Rectal smooth muscle tissue (tissue), 1 donor: ENCODE data around the gene ALDH5A1.

Experiments used
- H3K27ac ChIP-seq: one replicate; pipeline ENCODE4 v1.7.0; 2013; ENCODE audit warnings: low read depth, low read length, inconsistent platforms
- H3K27me3 ChIP-seq: one replicate; pipeline ENCODE4 v1.7.0; 2013; ENCODE audit warnings: low read length; ENCODE audit not compliant: control insufficient read depth, insufficient read depth
- H3K36me3 ChIP-seq: one replicate; pipeline ENCODE4 v1.7.0; 2013; ENCODE audit warnings: low read length; ENCODE audit not compliant: control insufficient read depth, insufficient read depth
- H3K4me1 ChIP-seq: one replicate; pipeline ENCODE4 v1.7.0; 2013; ENCODE audit warnings: low read length; ENCODE audit not compliant: control insufficient read depth, insufficient read depth
- H3K4me3 ChIP-seq: one replicate; pipeline ENCODE4 v1.7.0; 2013; ENCODE audit warnings: low read length
- H3K9ac ChIP-seq: one replicate; pipeline ENCODE4 v1.7.0; 2013; ENCODE audit warnings: low read length

ALDH5A1 gene

GRCh38 chr6:24494821-24495795, at the start of gene ALDH5A1:
TSS of gene ALDH5A1 (plus strand) at chr6:24494969. CDS start at chr6:24494997, 28 bp downstream.
- peak within 1 kb of the TSS; percentile 80 for H3K4me3 ChIP-seq
- H3K9ac ChIP-seq = peak within 1 kb of the TSS; percentile 40

DNA sequence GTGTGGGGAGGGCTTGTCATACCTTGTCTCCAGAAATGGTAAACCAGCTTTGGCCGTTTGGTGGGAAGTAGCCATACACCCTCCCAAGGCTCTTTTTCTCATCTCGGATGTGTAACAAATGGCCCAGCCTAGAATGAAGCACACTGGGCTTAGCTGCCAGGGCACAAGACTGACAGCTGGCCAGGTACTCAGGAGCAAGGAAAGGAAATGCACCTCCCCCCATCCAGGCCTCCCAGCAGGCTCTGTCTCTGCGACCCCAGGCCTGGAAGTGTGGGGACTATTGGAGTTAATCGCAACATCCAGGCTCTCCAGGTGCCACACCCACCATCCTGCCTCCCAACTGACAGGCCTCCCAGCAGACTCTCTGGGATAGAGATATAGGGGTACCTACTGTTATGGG, 49.1 kb upstream of the ALDH5A1 start:
- H3K27ac ChIP-seq = no peak overlapping the region
- no peaks in the 10 kb centered on the region for H3K36me3 ChIP-seq
- H3K9ac ChIP-seq = no peak overlapping the region
- H3K27me3 ChIP-seq = no peaks in the 10 kb centered on the region
- no peak overlapping the region for H3K4me3 ChIP-seq
- no peaks in the 10 kb centered on the region for H3K4me1 ChIP-seq

More at GRCh38 chr6:24494821-24495795, at the start of gene ALDH5A1:
- H3K4me1 ChIP-seq = peaks cover 9% of the 10 kb centered on the region
- H3K27me3 ChIP-seq = no peaks in the 10 kb centered on the region
- peak within 1 kb of the TSS; percentile 83 for H3K27ac ChIP-seq
- H3K36me3 ChIP-seq = no peaks in the 10 kb centered on the region

- no peak overlapping the region for H3K27ac ChIP-seq
- no peaks in the 10 kb centered on the region for H3K36me3 ChIP-seq
- no peak overlapping the region for H3K4me3 ChIP-seq
- no peaks in the 10 kb centered on the region for H3K4me1 ChIP-seq
- H3K27me3 ChIP-seq = no peaks in the 10 kb centered on the region
- no peak overlapping the region for H3K9ac ChIP-seq
These were observed 48.1 kb upstream of the ALDH5A1 start for GRCh38 chr6:24446670-24447069.

DNA sequence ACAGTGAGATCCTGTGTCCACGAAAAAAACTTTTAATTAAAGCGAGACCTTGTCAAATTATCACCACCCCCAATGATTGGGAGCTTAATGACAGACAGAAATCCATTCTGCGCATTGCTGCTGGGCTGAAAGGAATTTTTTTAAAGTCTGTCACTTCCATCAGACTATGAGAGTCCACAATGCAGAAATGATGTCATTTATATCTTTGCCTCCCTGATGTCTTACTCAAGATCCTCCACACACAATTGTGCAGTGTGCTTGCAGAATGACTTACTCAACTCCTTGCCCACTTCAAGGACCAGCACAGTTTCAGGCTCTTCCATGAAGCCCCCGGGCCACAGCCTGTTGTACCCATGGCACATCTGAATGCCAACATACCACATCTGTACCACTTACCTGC, 46.4 kb upstream of the ALDH5A1 start:
- Histone ChIP-seq H3K9ac (no peak overlapping the region), H3K27ac (no peak overlapping the region)

DNA sequence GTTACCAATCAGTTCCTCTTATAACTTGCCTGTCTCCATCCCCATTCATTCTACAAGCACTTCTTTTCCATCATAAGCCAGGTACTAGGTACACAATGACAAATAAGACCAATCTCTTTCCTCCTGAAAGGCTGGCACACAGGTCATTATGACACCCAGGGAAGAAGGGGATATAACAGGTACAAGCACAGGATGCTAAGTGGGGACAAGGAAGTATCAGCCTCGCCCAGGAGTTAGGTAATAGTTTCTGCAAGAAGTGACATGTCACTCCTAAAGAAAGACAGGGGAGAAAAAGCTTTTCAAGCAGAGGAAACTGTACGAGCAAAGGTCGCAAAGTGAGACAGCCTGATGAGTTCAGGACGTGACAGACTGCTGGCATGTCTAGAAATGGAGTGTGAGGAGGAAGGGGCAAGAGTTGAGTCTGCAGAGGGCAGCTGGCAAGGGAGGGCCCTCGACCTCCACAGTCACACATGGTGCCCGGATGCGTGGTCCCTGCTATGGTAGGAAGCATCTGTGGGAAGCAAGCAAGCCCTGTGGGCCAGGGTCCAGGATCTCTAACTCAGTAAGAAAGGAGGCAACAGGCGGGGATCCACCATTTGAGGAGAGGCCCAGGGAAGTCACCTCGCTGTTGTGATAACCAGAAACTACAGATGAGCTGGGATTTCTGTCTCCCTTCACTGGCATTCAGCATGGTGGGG, 45.8 kb upstream of the ALDH5A1 start:
- Histone ChIP-seq H3K4me3 (no peak overlapping the region), H3K27me3 (no peaks in the 10 kb centered on the region), H3K36me3 (no peaks in the 10 kb centered on the region), H3K4me1 (no peaks in the 10 kb centered on the region), H3K9ac (no peak overlapping the region), H3K27ac (no peak overlapping the region)

More for the DNA sequence above, 46.4 kb upstream of the ALDH5A1 start:
- no peak overlapping the region for H3K4me3 ChIP-seq
- H3K27me3 ChIP-seq = no peaks in the 10 kb centered on the region
- no peaks in the 10 kb centered on the region for H3K4me1 ChIP-seq
- no peaks in the 10 kb centered on the region for H3K36me3 ChIP-seq

DNA sequence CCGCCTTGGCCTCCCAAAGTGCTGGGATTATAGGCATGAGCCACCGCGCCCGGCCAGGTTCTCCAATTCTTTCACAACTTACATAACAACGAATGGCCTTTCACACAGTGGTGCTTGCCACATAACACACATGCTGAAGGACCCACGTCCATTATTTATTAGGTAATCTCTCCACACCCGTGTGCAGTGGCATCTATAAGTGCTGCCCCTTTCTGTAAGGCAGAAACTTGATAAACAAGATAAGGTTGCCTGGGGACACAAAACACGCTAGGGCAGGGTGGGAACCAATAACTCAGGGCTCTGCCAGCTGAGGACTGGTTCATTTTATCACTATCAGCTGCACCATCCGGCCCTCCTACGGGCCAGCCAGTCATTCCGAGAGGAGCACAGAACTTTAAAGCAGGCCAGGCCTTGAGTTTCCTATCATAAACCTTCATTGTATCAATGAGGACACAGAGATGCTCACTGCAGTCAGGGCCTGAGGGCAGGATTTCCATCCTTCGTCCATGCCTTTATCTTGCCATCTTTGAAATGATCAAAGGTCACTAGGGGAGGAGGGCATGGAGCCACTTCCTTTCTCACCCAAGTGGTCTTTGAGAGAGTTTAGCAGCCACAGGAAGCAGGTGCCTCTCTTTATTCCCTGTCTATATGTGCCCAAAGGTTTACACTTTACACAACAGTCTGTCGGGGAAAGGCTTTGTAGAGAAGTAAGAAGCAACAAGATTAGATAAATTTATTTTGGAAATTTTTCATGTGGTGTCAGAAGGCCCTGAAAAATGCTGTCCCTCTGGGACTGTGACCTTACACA, 43.0 kb upstream of the ALDH5A1 start:
- H3K27me3 ChIP-seq = no peaks in the 10 kb centered on the region
- H3K27ac ChIP-seq = no peak overlapping the region
- no peak overlapping the region for H3K9ac ChIP-seq
- H3K36me3 ChIP-seq = no peaks in the 10 kb centered on the region
- no peak overlapping the region for H3K4me3 ChIP-seq
- no peaks in the 10 kb centered on the region for H3K4me1 ChIP-seq

GRCh38 chr6:24453921-24454320, 40.8 kb upstream of the ALDH5A1 start:
- Histone ChIP-seq H3K9ac (no peak overlapping the region), H3K27ac (no peak overlapping the region), H3K27me3 (no peaks in the 10 kb centered on the region), H3K4me1 (no peaks in the 10 kb centered on the region), H3K4me3 (no peak overlapping the region), H3K36me3 (no peaks in the 10 kb centered on the region)

DNA sequence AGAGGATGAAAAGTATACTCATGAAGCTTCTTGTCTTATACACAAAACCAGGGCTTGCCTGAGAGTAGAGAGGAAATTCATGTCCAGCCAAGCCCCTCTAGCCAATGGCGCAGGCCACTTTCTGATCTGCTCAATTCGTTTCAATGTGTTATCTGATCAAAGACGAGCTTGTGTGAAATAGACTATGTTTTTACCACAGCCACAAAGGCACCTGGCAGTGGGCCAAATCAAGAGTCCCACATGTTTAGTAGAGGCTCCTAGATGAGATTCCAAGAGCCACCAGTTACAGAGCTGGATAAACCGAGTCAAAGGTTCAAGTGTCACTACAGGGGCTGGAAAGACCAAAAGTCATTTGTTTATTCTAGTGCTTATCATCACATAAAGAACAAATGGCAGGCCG, 40.3 kb upstream of the ALDH5A1 start:
- H3K36me3 ChIP-seq = no peaks in the 10 kb centered on the region
- H3K27me3 ChIP-seq = no peaks in the 10 kb centered on the region
- no peak overlapping the region for H3K9ac ChIP-seq
- H3K27ac ChIP-seq = no peak overlapping the region
- H3K4me3 ChIP-seq = no peak overlapping the region
- no peaks in the 10 kb centered on the region for H3K4me1 ChIP-seq

- Histone ChIP-seq H3K4me3 (no peak overlapping the region), H3K9ac (no peak overlapping the region), H3K27me3 (no peaks in the 10 kb centered on the region), H3K36me3 (no peaks in the 10 kb centered on the region), H3K4me1 (no peaks in the 10 kb centered on the region), H3K27ac (no peak overlapping the region)
These were observed 39.7 kb upstream of the ALDH5A1 start for GRCh38 chr6:24455061-24455460.

GRCh38 chr6:24458134-24458533, 36.6 kb upstream of the ALDH5A1 start:
- no peak overlapping the region for H3K4me3 ChIP-seq
- H3K27ac ChIP-seq = no peak overlapping the region
- H3K27me3 ChIP-seq = no peaks in the 10 kb centered on the region
- H3K4me1 ChIP-seq = no peaks in the 10 kb centered on the region
- no peak overlapping the region for H3K9ac ChIP-seq
- no peaks in the 10 kb centered on the region for H3K36me3 ChIP-seq

DNA sequence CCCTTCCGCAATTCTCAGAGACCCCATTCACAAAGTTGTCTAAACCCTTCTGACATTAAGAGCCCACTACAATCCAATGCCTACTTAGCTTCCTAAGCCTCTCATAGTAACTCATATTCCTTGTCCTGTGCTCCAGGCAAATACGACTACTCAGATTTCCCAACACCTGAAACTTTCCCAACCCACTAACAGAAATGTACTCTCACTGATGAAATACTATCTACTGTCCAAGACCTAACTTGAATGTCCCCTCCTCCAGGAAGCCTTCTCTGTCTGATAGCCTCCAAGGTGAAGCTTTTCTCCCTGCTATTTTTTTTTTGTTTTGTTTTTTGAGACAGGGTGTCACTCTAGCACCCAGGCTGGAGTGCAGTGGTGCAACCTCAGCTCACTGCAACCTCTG, 35.8 kb upstream of the ALDH5A1 start:
- H3K4me1 ChIP-seq = no peaks in the 10 kb centered on the region
- H3K27me3 ChIP-seq = no peaks in the 10 kb centered on the region
- H3K4me3 ChIP-seq = no peak overlapping the region
- no peak overlapping the region for H3K27ac ChIP-seq
- H3K9ac ChIP-seq = no peak overlapping the region
- no peaks in the 10 kb centered on the region for H3K36me3 ChIP-seq

- no peaks in the 10 kb centered on the region for H3K36me3 ChIP-seq
- H3K9ac ChIP-seq = no peak overlapping the region
- no peaks in the 10 kb centered on the region for H3K27me3 ChIP-seq
- H3K4me3 ChIP-seq = no peak overlapping the region
- H3K4me1 ChIP-seq = no peaks in the 10 kb centered on the region
- no peak overlapping the region for H3K27ac ChIP-seq
These were observed 33.8 kb upstream of the ALDH5A1 start for GRCh38 chr6:24460966-24461365.
